Right lobe of liver (tissue), 6 donors: ENCODE results near the gene HOXD1. TPM values are rescaled to one million over a fixed set of nuclear protein-coding genes. Genes with fewer than 3 reads are reported as not detected.

Source experiments
- ATAC-seq, 4 donors: fragments of 200-7000 bp; cut with Tn5 transposase; one replicate each; pipeline ENCODE4 v1.9.1; 2020; ENCODE audit warnings: mild to moderate bottlenecking in 4 of 4, moderate library complexity in 4 of 4
- DNase-seq, 3 donors: peaks; one replicate each; pipeline ENCODE4 v3.0.0-alpha.2; 2020
- H3K27ac ChIP-seq, 3 donors: fragments of 200-600 bp; one replicate each; pipeline ENCODE4 v1.8.0; 2022
- H3K27me3 ChIP-seq, 2 donors: fragments of 200-600 bp; one replicate each; pipeline ENCODE4 v1.8.0; 2022
- H3K36me3 ChIP-seq, 4 donors: fragments of 200-600 bp; sonication (generic) in 1 of 4; one replicate each; pipeline versions ENCODE4 v1.5.1 to v1.8.0; 2017 to 2022; ENCODE audit warnings: control low read depth in 1 of 4
- H3K4me1 ChIP-seq, 4 donors: fragments of 200-600 bp; sonication (generic) in 1 of 4; one replicate each; pipeline versions ENCODE4 v1.5.1 to v1.8.0; 2017 to 2022; ENCODE audit warnings: control low read depth in 1 of 4
- H3K4me3 ChIP-seq, 3 donors: fragments of 200-600 bp; one replicate each; pipeline ENCODE4 v1.8.0; 2022
- H3K9me3 ChIP-seq, 4 donors: fragments of 200-600 bp; sonication (generic) in 1 of 4; one replicate each; pipeline versions ENCODE4 v1.5.1 to v1.8.0; 2017 to 2022; ENCODE audit warnings: control low read depth in 1 of 4
- CTCF ChIP-seq, 4 donors: fragments of 200-600 bp in 3 of 4; fragments of 450-650 bp in 1 of 4; IDR thresholded peaks; one replicate each; pipeline versions ENCODE4 v1.5.1 to v1.8.0; 2016 to 2022; ENCODE audit warnings: antibody characterized with exemption in 4 of 4, mild to moderate bottlenecking in 2 of 4
- POLR2A ChIP-seq: fragments of 450-650 bp; IDR thresholded peaks from one replicate; pipeline ENCODE4 v1.6.1; 2017; ENCODE audit warnings: antibody characterized with exemption, mild to moderate bottlenecking
- WGBS: methylation state at CpG from one replicate; pipeline ENCODE4 v1.1.6; 2018; ENCODE audit warnings: low coverage, low lambda C conversion rate; ENCODE audit not compliant: insufficient coverage; ENCODE audit errors: missing lambda C conversion rate; 5-methylcytosine and 5-hydroxymethylcytosine counted together
- intact Hi-C, 2 donors: fragments of 100-400 bp; cut with DNase I; formaldehyde crosslinking; loops; one replicate each; pipeline versions ENCODE4 v1.11.2 to v1.14.1; 2022
- total RNA-seq, 6 experiments: library from RNA; depleted of rRNA in 2 of 6; stranded (reverse); fragments of >200 nt in 2 of 6; fragmentation: NEBNext Ultra II Directional in 3 of 6; extraction: Animal tissue kit (Norgen Biotek cat#: 25700) in 3 of 6; gene quantifications; one replicate each; pipeline versions ENCODE4 v1.1.0 to v1.2.4, GENCODE V29; 2016 to 2023
- donor health status: DM: no; HTN: yes; CAD: no.
- donor health status: DM: no; HTN: no; CAD: no.
- donor health status: DM: no; HTN: no; CAD: no.
- donor health status: DM: no; HTN: yes; CAD: no.
- donor health status: DM: no; HTN: yes; CAD: no.

HOXD1 gene
- total RNA-seq, 6 experiments from 2014 or later, result not detected

GRCh38 chr2:176159663-176160250, 28.7 kb upstream of the HOXD1 start:
- Histone ChIP-seq H3K4me1 (peaks cover 0 to 20% (median 0%) of the 10 kb centered on the region in 4 donors), H3K27ac (no peak overlapping the region), H3K27me3 (peaks cover 0 to 73% of the 10 kb centered on the region in 2 donors), H3K9me3 (no peaks in the 10 kb centered on the region), H3K36me3 (no peaks in the 10 kb centered on the region), H3K4me3 (no peak overlapping the region)
- intact Hi-C loops, result no loop called here
- DNase-seq (no peak), ATAC-seq (peak in 2 of 4 donors; percentile 10 to 35)
- TF ChIP-seq POLR2A (no peak), CTCF (IDR thresholded peaks at IDR 0.05) (no peak)
- WGBS, result 5% methylated on average over 21 of the region's 44 CpGs

GRCh38 chr2:176160251-176160985, 28.1 kb upstream of the HOXD1 start:
- ATAC-seq (no peak), DNase-seq (no peak)
- Histone ChIP-seq H3K27me3 (peaks cover 5 to 80% of the 10 kb centered on the region in 2 donors), H3K4me3 (no peak overlapping the region), H3K9me3 (no peaks in the 10 kb centered on the region), H3K4me1 (peaks cover 0 to 20% (median 0%) of the 10 kb centered on the region in 4 donors), H3K36me3 (no peaks in the 10 kb centered on the region), H3K27ac (no peak overlapping the region)
- WGBS, result 13% methylated on average over 19 of the region's 50 CpGs
- intact Hi-C loops, result no loop called here
- no peak for TF ChIP-seq CTCF (IDR thresholded peaks at IDR 0.05)
- no peak for TF ChIP-seq POLR2A

GRCh38 chr2:176160986-176161824, 27.3 kb upstream of the HOXD1 start:
- Histone ChIP-seq H3K36me3 (no peaks in the 10 kb centered on the region), H3K4me3 (no peak overlapping the region), H3K4me1 (peaks cover 0 to 20% (median 0%) of the 10 kb centered on the region in 4 donors), H3K9me3 (no peaks in the 10 kb centered on the region), H3K27ac (no peak overlapping the region), H3K27me3 (peaks cover 10 to 78% of the 10 kb centered on the region in 2 donors)
- no peak for TF ChIP-seq CTCF (IDR thresholded peaks at IDR 0.05)
- TF ChIP-seq POLR2A, result no peak
- ATAC-seq, result no peak
- WGBS, result 8% methylated on average over 21 of the region's 22 CpGs
- intact Hi-C loops, result no loop called here
- no peak for DNase-seq

DNA sequence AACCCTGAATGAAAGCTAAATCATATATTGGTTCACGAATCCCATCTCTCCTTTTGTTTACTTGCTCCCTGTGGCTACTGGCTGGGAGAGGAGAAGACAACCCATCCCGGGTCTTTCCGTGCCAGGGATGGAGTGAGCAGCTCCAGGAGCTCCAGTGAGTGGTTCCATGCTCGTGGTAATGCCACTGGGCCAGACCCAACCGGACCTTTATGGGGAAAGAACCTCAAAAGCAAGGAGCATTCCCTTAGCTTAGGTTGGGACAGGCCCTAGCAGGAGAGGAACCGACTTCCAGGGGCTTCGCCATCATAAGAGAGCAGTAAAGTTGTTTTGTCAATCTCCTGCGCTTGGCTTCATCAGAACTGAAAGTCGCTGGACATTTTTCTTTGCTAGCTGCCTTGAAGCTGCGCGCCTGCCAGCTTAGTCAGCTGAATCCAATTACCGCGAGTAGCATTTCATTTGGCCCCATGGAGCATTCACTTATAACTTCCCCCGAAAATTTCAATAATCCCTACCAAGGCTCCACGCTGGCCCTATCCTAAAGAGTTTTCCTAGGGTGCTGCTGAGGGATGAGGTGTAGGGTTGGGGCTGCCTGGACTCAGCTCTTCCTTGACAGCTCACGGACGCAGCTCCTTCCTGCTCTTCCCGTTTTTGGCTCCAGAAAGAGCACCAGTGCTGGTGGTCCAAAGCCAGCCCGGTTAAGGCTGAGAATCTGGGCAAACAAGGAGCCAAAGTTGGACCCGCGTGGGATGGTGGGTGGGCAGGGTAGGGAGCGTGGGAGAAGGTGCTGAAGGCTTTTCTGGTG, 26.4 kb upstream of the HOXD1 start:
- Histone ChIP-seq H3K4me3 (no peak overlapping the region), H3K27ac (no peak overlapping the region), H3K36me3 (no peaks in the 10 kb centered on the region), H3K27me3 (peaks cover 10 to 72% of the 10 kb centered on the region in 2 donors), H3K9me3 (no peaks in the 10 kb centered on the region), H3K4me1 (peaks cover 0 to 20% (median 0%) of the 10 kb centered on the region in 4 donors)
- DNase-seq, result no peak
- ATAC-seq, result no peak
- no peak for TF ChIP-seq POLR2A
- TF ChIP-seq CTCF (IDR thresholded peaks at IDR 0.05), result no peak
- intact Hi-C loops, result no loop called here
- WGBS, result 8% methylated on average over 11 of the region's 22 CpGs
